WTC11 (cell line): Measurements from ENCODE around the gene FBN2. TPM values are rescaled to one million over a fixed set of nuclear protein-coding genes. Genes with fewer than 3 reads are reported as not detected.

Source experiments
- ATAC-seq: fragments of 200-7000 bp; cut with Tn5 transposase; 2 replicates; pipeline ENCODE4 v1.10.0; 2021; ENCODE audit warnings: mild to moderate bottlenecking, moderate library complexity
- CTCF ChIA-PET: fragments of 300-600 bp; sonication (Branson Sonifier 250); formaldehyde crosslinking; loops from one replicate; lab custom pipeline; 2021; ENCODE audit warnings: antibody characterized with exemption; lab: Charles Lee
- POLR2A ChIA-PET: fragments of 350-600 bp; sonication (Branson Sonifier 250); formaldehyde crosslinking; loops from one replicate; lab custom pipeline; 2021; ENCODE audit warnings: antibody characterized with exemption; lab: Charles Lee
- DNase-seq: peaks from one replicate; pipeline ENCODE4 v3.0.0; 2021; ENCODE audit warnings: low spot score
- H3K27ac Mint-ChIP-seq: 2 replicates; pipeline ENCODE4 v1.8.0; 2021; ENCODE audit warnings: mixed read lengths
- H3K27me3 Mint-ChIP-seq: 2 replicates; pipeline ENCODE4 v1.8.0; 2021; ENCODE audit warnings: low read depth, mild to moderate bottlenecking, moderate library complexity, mixed read lengths
- H3K36me3 Mint-ChIP-seq: 2 replicates; pipeline ENCODE4 v1.8.0; 2021; ENCODE audit warnings: mixed read lengths
- H3K4me1 Mint-ChIP-seq: 2 replicates; pipeline ENCODE4 v1.8.0; 2022; ENCODE audit warnings: mixed read lengths
- H3K4me3 Mint-ChIP-seq: 2 replicates; pipeline ENCODE4 v1.8.0; 2021; ENCODE audit warnings: mild to moderate bottlenecking, moderate library complexity, mixed read lengths
- H3K9me3 Mint-ChIP-seq: 2 replicates; pipeline ENCODE4 v1.8.0; 2021; ENCODE audit warnings: mixed read lengths
- ATF3 ChIP-seq: sonication (generic); formaldehyde crosslinking; conservative IDR thresholded peaks from 2 replicates; pipeline ENCODE4 v1.8.1; 2022; ENCODE audit warnings: mild to moderate bottlenecking, missing genetic modification reagents
- ATF6 ChIP-seq: sonication (generic); formaldehyde crosslinking; IDR thresholded peaks from 2 replicates; pipeline ENCODE4 v1.8.1; 2023; ENCODE audit warnings: mild to moderate bottlenecking, missing genetic modification reagents
- CREB1 ChIP-seq: sonication (generic); formaldehyde crosslinking; IDR thresholded peaks from 2 replicates; pipeline ENCODE4 v1.8.0; 2023; ENCODE audit warnings: mild to moderate bottlenecking, missing genetic modification reagents
- E2F1 ChIP-seq: sonication (generic); formaldehyde crosslinking; IDR thresholded peaks from 2 replicates; pipeline ENCODE4 v1.8.0; 2022; ENCODE audit warnings: mild to moderate bottlenecking, missing genetic modification reagents
- ELF4 ChIP-seq: sonication (generic); formaldehyde crosslinking; IDR thresholded peaks from 2 replicates; pipeline ENCODE4 v1.8.1; 2022; ENCODE audit warnings: low read depth, mild to moderate bottlenecking, moderate library complexity, missing genetic modification reagents
- ESRRA ChIP-seq: sonication (generic); formaldehyde crosslinking; IDR thresholded peaks from 2 replicates; pipeline ENCODE4 v1.8.1; 2022; ENCODE audit warnings: mild to moderate bottlenecking, missing genetic modification reagents, borderline replicate concordance
- GRHL2 ChIP-seq: fragments of 250-450 bp; sonication (Bioruptor Pico); IDR thresholded peaks from 2 replicates; pipeline ENCODE4 v1.8.0; 2022; ENCODE audit warnings: mild to moderate bottlenecking, moderate library complexity; ENCODE audit not compliant: insufficient replicate concordance, severe bottlenecking
- KAT7 ChIP-seq: sonication (generic); formaldehyde crosslinking; IDR thresholded peaks from 2 replicates; pipeline ENCODE4 v1.8.1; 2023; ENCODE audit warnings: missing genetic modification reagents, mild to moderate bottlenecking, borderline replicate concordance
- NFYB ChIP-seq: sonication (generic); formaldehyde crosslinking; conservative IDR thresholded peaks from 2 replicates; pipeline ENCODE4 v1.8.0; 2022; ENCODE audit warnings: low read depth, missing genetic modification reagents
- PRDM15 ChIP-seq: sonication (generic); formaldehyde crosslinking; IDR thresholded peaks from 2 replicates; pipeline ENCODE4 v1.8.0; 2022; ENCODE audit warnings: missing genetic modification reagents
- PREB ChIP-seq: sonication (generic); formaldehyde crosslinking; IDR thresholded peaks from 2 replicates; pipeline ENCODE4 v1.8.1; 2022; ENCODE audit warnings: mild to moderate bottlenecking, missing genetic modification reagents, moderate library complexity, borderline replicate concordance
- STAT6 ChIP-seq: sonication (generic); formaldehyde crosslinking; conservative IDR thresholded peaks from 2 replicates; pipeline ENCODE4 v1.8.1; 2023; ENCODE audit warnings: mild to moderate bottlenecking, low read depth, missing genetic modification reagents, moderate library complexity
- USF1 ChIP-seq: sonication (generic); formaldehyde crosslinking; IDR thresholded peaks from 2 replicates; pipeline ENCODE4 v1.8.0; 2022; ENCODE audit warnings: mild to moderate bottlenecking, missing genetic modification reagents
- ZNF671 ChIP-seq: fragments of 250-450 bp; sonication (Bioruptor Pico); IDR thresholded peaks from 2 replicates; pipeline ENCODE4 v1.8.0; 2021; ENCODE audit warnings: mild to moderate bottlenecking
- total RNA-seq: library from RNA; stranded (reverse); gene quantifications from 3 replicates; pipeline ENCODE4 v1.2.3, GENCODE V29; 2021

The FBN2 gene
- total RNA-seq, 1 experiment from 2014 or later, result 56.7 TPM

- Mint-ChIP-seq H3K4me3 (no peak overlapping the region), H3K27me3 (no peaks in the 10 kb centered on the region), H3K9me3 (no peaks in the 10 kb centered on the region; the same call in 1 of the 2 replicates), H3K4me1 (no peaks in the 10 kb centered on the region), H3K27ac (no peak overlapping the region), H3K36me3 (no peaks in the 10 kb centered on the region)
- TF ChIP-seq PRDM15 (CRISPR knock-in tag) (no peak), PREB (no peak), ELF4 (no peak), STAT6 (CRISPR knock-in tag) (no peak), KAT7 (CRISPR knock-in tag) (no peak), NFYB (CRISPR knock-in tag) (no peak), ATF3 (CRISPR knock-in tag) (no peak), ZNF671 (no peak), USF1 (CRISPR knock-in tag) (no peak), CREB1 (CRISPR knock-in tag) (no peak), ESRRA (CRISPR knock-in tag) (no peak), E2F1 (CRISPR knock-in tag) (no peak), ATF6 (CRISPR knock-in tag) (no peak)
- ChIA-PET CTCF (interaction anchor here (0.5 kb wide), 1 partner anchor 23 kb away, joined by 3 read pairs; no protein-coding TSS in a partner anchor), POLR2A (no interaction called here)
- DNase-seq, result no peak
- no peak for ATAC-seq
These were observed 313.7 kb downstream of the FBN2 start for GRCh38 chr5:128224336-128224735.

GRCh38 chr5:128220841-128221240 is 317.2 kb downstream of the FBN2 start:
- Mint-ChIP-seq H3K4me1 (no peaks in the 10 kb centered on the region), H3K9me3 (no peaks in the 10 kb centered on the region; the same call in 1 of the 2 replicates), H3K36me3 (no peaks in the 10 kb centered on the region), H3K27ac (no peak overlapping the region), H3K27me3 (no peaks in the 10 kb centered on the region), H3K4me3 (no peak overlapping the region)
- ChIA-PET CTCF (no interaction called here), POLR2A (no interaction called here)
- TF ChIP-seq GRHL2, result no peak
- ATAC-seq (no peak), DNase-seq (no peak)
